Islet precursor cell (in vitro differentiated cells): ENCODE measurements around the gene NALF2.

Experiments used
- DNase-seq: peaks from one replicate; pipeline ENCODE4 v3.0.0-alpha.2; 2018

The NALF2 gene

GRCh38 chrX:69503782-69504625 lies at the start of gene NALF2:
Gene NALF2, plus strand, starts transcription at chrX:69504326. Its CDS starts 957 bp downstream, at chrX:69505283.
- DNase-seq: peak; percentile 90

- DNase-seq: no peak
Observed at GRCh38 chrX:69457756-69458155, 46.4 kb upstream of the NALF2 start.

DNA sequence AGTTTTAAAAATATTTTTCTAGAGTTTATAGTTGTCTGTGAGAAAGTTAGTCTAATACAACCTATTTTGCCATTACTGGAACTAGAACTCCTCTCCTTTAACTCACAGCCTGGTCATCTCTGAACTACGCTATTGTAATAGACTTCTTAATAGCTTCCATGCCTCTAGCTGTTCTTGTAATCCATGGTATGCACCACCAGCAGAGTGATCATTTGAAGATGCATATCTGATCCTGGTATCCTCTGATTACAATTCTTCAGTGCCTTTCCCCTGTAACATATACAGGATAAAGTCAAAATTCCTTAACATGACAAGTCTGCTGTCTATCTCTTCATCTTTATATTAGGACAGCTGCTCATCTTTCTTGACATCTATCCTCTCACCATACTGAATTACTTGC lies 37.6 kb upstream of the NALF2 start:
- DNase-seq: no peak

DNA sequence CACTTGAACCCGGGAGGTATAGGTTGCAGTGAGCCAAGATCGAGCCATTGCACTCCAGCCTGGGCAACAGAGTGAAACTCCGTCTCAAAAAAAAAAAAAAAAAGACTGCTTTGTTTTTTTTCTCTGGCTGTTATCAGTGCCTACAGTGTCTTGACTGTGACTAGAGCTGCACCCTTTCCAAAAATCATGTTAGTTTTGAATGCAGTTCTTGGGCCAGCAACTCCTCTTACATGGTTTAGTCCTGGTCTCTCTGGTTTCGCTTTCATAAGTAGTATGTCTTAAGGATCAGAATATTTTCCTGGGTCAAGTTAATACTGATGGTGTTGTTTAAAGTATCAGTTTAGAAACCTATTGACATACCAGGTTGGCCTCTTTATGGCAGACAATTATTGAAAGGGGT lies 34.2 kb upstream of the NALF2 start:
- no peak for DNase-seq

DNA sequence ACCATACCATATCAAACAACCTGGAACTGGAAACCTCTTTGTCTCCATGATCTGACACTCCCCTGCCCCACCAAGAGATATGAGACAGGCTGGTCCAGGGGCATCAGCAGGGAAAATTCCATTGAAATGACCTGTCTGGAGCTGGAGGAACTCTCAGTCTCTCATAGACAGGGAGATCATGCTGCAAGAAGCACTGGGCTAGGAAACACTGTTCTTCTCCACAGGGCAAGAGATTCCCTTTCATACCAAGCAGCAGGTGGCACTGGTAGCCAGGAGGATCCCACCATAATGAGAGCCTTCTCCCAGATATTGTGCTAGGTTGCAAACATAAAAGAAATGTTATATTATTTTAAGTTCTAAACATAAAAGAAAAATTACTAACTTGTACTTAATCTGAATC lies 14.5 kb upstream of the NALF2 start:
- no peak for DNase-seq

DNA sequence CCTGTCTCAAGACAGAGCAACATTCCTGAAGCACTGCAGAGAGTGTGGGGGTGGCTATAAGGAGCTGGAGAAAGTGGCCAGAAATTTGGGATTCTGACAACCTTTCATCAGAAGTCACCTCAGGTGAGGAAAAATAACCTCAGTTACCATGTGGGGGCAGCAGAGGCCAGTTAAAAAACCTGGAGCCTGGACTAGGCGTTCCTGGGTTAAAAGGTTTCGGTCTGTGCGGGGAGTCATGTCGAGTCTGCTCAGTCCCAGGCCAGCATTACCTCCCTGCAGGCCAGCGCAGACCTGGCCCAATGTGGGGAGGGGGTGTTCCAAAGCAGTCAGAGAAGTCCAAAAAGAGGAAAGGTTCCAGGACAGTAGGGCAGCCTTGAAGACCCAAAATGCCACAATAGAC lies 10.9 kb upstream of the NALF2 start:
- peak; percentile 68 for DNase-seq

DNA sequence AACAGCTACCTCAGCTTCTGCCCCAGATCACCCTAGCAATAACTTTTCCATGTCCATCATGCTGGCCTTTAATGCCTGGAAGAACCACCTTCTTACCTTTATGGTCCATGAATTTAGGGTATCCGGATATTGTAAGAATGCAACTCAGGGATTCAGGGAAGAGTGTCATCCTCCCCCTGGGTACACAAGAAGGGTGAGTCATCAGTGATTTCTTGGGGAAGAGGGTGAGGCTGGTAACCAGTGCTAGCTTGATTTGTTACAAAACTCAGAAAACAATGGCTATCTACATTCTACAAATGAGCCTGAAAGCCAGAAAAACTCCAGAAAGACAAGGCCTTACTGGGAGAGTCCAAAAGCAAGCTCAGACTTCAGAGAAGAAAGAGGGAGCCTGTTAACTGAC lies 10.4 kb upstream of the NALF2 start:
- no peak for DNase-seq

DNA sequence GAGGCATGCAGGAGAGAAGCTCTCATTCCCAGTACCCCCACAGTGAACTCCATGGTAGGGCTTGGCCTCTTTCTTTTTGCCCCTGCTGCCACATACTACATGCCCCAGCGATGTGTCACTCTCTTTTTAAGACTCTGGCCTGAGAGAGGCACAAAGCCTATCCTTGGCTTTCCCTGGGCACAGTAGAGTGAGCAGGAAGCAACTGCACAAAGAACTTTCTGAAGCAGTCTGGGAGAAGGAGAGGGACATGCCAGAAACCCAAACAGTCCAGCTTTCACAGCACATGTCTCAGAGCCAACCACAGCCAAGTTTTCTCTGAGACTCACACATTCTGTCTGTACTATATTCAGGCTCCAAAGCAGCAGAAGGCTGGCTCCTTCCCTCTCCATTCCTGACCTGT lies 7.9 kb upstream of the NALF2 start:
- no peak for DNase-seq

GRCh38 chrX:69501429-69501828 lies 2.7 kb upstream of the NALF2 start:
- DNase-seq: no peak

- DNase-seq: no peak
Observed at GRCh38 chrX:69503228-69503781, 821 bp upstream of the NALF2 start.

- no peak for DNase-seq
Observed at GRCh38 chrX:69504626-69505612, 793 bp downstream of the NALF2 start.

GRCh38 chrX:69505772-69506616 lies 1.9 kb downstream of the NALF2 start:
- peak; percentile 48 for DNase-seq

DNA sequence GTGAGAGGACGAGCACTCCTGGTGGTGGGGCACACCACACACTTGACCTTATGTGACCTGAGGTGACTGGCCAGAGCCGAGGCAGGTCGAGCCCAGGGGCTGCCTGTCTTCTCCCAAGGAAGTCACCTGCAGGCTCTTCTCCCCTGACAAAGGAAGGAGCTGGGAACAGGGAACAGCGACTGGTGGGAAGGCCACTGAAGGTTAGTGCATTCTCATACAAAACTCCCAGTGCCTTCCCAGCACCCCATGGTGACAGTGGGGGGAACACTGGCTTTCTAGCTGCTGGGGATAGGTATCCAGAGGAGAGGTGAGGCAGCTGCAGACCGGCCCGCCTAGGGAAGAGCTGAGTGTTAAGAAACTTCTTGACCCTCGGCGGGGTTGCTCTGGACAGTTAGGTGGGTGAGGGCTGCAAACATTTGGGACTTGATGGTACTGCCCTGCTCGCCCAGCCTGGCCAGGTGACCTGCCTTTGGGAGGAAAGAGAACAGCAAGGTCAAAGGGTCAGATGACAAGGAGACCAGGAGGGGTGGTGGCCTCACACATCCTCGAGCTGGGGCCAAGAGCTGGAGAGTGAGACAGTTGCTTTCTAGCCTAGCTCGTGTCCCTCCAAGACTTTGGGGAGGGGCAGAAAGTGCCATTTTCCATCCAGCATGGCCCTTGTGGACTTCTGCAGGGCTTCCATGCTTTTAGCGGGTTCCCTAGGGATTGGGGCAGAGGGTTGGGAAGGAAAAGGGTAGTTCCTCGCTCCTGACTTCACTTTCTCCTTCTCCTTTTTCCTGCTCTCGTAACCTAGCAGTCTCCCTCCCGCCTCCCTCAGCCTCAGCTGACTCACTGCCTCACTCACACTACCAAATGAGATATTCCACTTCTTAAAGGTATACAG lies 2.7 kb downstream of the NALF2 start:
- peak; percentile 27 for DNase-seq

DNA sequence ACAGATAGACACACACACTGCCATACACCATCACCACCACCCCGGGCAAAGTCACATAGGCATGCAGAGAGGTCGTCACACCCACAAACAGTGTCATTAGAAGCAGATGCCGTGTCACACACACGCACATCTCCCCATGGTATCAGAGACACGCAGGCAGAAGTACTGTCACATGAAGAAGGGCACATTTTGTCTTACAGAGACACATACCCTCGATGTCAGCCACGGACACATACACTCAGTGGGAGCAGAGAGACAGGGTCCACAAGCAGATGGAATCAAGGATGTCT lies 3.3 kb downstream of the NALF2 start:
- DNase-seq: peak; percentile 33

DNA sequence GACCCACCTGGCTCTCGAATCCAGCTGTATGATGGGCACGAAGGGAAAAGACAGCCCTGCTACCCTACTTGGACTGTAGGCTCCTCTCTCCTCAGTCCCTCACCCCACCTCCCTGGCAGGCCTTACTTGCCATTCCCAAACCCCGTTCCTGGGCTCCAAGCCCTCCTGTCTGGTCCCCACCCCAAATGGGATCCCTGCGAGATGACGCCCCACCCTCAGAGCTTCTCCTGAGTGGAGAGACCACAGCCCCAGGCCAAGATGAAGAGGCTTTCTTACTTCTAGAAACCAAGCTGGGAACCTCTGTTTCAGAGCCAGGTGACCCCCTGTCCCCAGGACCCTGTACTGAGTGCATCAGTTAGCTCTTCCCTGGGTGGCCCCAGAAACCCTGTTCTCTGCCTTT lies 4.5 kb downstream of the NALF2 start:
- peak; percentile 32 for DNase-seq

DNA sequence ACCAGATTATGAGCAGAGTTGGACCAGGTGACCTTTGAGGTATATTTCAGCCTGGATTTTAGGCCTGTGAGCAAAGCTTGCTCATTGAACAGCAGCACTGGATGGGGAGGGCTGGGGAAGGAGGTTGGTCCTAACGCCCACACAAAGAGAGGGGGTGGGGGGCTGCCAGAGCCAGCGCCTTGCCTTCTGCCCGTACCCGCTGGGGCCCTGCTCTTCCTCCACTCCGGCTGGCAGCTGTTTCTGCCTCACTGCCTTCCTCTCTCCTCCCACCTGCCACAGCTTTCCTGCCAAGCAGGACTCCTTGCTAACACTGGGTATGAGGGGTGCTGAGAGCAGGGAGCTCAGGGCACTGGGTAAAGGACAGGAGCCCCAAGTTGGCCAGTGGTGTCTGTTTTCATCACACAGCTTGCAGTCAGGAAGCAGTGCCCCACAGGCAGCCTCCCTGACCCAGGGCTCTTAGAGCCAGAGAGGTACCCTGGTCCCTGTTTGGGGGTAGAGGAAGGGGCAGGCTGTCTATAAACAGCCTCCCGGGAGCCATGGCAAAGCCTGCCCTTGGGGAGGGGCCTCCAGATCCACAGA lies 6.1 kb downstream of the NALF2 start:
- DNase-seq: no peak

DNA sequence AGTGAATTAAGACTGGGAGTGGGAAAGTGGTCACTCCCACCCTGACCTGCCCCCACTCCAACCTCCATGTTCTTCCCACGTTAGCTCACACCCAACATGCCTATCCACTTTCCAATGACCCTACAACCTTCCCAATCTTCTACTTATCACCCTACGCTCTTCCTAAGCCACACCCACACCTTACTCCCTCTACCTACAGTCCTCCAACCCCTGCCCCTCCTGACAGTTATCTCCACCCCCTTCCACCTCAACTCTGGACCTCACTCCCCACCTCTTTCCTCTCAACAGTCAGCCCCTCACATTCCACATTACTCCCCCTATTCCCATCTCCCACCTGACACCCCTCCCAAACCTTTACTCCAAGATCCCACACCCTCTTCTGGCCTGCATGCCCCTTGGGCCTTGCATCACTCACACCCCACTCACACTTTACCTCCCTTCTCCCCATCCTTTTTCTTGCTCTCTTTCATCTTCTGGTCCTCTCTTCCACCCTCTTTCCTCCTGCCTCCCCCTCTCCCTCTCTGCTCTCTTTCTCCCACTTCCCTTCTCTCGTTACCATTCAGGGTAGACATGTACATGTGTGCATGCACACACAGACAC lies 6.9 kb downstream of the NALF2 start:
- DNase-seq: no peak

DNA sequence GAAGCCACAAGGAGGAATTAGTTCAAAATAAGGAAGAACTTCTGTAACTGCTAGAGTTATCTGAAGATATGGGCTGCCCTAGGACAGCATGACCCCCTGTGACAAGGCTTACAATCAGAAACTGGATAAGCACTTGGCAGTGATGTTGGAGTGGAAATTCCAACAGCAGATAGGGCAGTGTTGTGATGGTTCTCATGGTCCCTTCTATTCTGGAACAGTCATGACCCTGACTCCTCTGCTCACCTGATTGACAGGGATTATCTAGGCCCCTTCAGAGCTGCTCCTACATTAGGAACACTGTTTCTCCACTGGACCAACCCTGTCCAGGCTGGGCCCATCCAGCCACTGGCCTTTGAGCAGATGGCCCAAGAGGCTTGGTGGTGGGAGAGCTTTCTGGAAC lies 17.9 kb downstream of the NALF2 start:
- DNase-seq: no peak

GRCh38 chrX:69523314-69523713 lies 19.2 kb downstream of the NALF2 start:
- DNase-seq: no peak

DNA sequence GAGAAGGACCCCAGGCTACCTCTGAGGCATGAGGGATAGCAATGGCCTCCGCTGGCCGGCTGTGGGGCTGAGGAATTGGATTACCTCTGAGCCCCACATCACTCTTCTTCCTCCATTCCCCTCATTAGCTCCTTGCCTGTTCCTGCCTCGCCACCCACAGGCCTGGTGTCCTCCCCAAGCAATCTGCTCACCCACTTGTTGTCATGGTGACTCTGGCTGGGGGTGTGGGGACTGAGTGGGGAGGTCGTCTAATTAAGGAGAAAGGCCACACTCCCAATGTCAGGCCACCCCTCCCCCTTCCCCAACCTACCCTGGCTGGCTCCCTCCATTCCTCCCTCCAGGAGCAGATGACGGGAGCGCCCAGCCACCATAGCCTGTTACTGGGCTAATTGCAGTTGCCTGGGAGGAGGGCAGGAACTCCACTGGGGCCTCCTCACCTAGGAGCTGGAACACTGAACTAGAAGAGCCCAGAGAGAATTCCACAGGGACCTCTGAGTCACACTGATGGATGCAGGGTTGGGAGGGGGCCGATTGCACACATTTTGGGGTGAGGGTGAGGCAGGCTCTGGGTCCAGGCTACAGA lies 20.7 kb downstream of the NALF2 start:
- DNase-seq: no peak

DNA sequence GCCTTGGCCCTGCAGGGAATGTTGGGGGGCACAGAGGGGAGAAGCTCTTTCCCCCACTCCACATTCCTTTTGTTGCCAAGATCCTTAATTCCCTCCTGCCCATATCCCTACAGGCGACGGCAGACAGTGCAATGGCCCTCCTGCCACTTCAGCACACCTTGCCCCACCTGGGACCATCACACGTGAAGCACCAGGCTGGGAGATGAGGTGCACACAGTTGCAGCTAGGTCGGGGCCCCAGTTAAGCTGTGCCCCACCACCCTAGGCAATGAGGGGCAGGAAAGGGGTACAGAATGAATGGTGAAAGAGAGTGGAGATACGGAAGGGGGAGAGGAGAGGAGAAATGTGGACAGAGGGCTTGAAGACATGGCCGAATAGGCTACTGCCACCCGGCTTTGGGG lies 26.2 kb downstream of the NALF2 start:
- DNase-seq: no peak
